ENCODE data around the gene JDP2.

Gene JDP2

GRCh38 chr14:75484711-75485429 lies 57.0 kb downstream of the JDP2 start:
- no peak for DNase-seq (ENCODE audit: low read depth in 2 of 2)

GRCh38 chr14:75486318-75486717 lies 58.5 kb downstream of the JDP2 start:
- DNase-seq (ENCODE audit: low read depth in 2 of 2): no peak

- no peak for DNase-seq (ENCODE audit: low read depth in 2 of 2)
Measured at GRCh38 chr14:75487155-75487671, 59.4 kb downstream of the JDP2 start.

GRCh38 chr14:75489480-75489837 lies 61.6 kb downstream of the JDP2 start:
- DNase-seq (ENCODE audit: low read depth in 2 of 2): no peak

GRCh38 chr14:75491376-75491978 lies 63.7 kb downstream of the JDP2 start:
- DNase-seq (ENCODE audit: low read depth in 2 of 2): no peak

- no peak for DNase-seq (ENCODE audit: low read depth in 2 of 2)
Measured at GRCh38 chr14:75492832-75493591, 65.2 kb downstream of the JDP2 start.

- DNase-seq (ENCODE audit: low read depth in 2 of 2): no peak
Measured at GRCh38 chr14:75493592-75494087, 65.8 kb downstream of the JDP2 start.

- DNase-seq (ENCODE audit: low read depth in 2 of 2): no peak
Measured at GRCh38 chr14:75494896-75495295, 67.1 kb downstream of the JDP2 start.

GRCh38 chr14:75495399-75495798 lies 67.6 kb downstream of the JDP2 start:
- DNase-seq (ENCODE audit: low read depth in 2 of 2): no peak

GRCh38 chr14:75495882-75496281 lies 68.1 kb downstream of the JDP2 start:
- DNase-seq (ENCODE audit: low read depth in 2 of 2): no peak

- no peak for DNase-seq (ENCODE audit: low read depth in 2 of 2)
Measured at GRCh38 chr14:75496755-75497154, 68.9 kb downstream of the JDP2 start.

- peak in 1 of 2 donors; percentile 16 for DNase-seq (ENCODE audit: low read depth in 2 of 2)
Measured at GRCh38 chr14:75497191-75497590, 69.4 kb downstream of the JDP2 start.

- DNase-seq (ENCODE audit: low read depth in 2 of 2): no peak
Measured at GRCh38 chr14:75497701-75498100, 69.9 kb downstream of the JDP2 start.

GRCh38 chr14:75499084-75499875 lies 71.5 kb downstream of the JDP2 start:
- DNase-seq (ENCODE audit: low read depth in 2 of 2): no peak

- no peak for DNase-seq (ENCODE audit: low read depth in 2 of 2)
Measured at GRCh38 chr14:75501080-75501479, 73.3 kb downstream of the JDP2 start.

GRCh38 chr14:75504411-75504810 lies 76.6 kb downstream of the JDP2 start:
- no peak for DNase-seq (ENCODE audit: low read depth in 2 of 2)

GRCh38 chr14:75506930-75507329 lies 79.1 kb downstream of the JDP2 start:
- no peak for DNase-seq (ENCODE audit: low read depth in 2 of 2)

- DNase-seq (ENCODE audit: low read depth in 2 of 2): no peak
Measured at GRCh38 chr14:75510547-75510946, 82.7 kb downstream of the JDP2 start.

- no peak for DNase-seq (ENCODE audit: low read depth in 2 of 2)
Measured at GRCh38 chr14:75511201-75511600, 83.4 kb downstream of the JDP2 start.

- no peak for DNase-seq (ENCODE audit: low read depth in 2 of 2)
Measured at GRCh38 chr14:75513911-75514672, 86.3 kb downstream of the JDP2 start.

Data from activated CD8-positive, alpha-beta memory T cell treated with anti-CD3 and anti-CD28 coated beads for 4 hours (primary cell).